Mesenchymal stem cell (in vitro differentiated cells and primary cell): Measurements from ENCODE around the gene GALNT10.

ENCODE experiments used
- DNase-seq: peaks from one replicate; pipeline ENCODE4 v3.0.0-alpha.2; 2013
- H2AFZ ChIP-seq: one replicate; pipeline ENCODE4 v1.6.1; 2013; ENCODE audit warnings: low read depth, mild to moderate bottlenecking, control low read depth, inconsistent platforms, low read length, moderate library complexity
- H2AK5ac ChIP-seq: 2 replicates; pipeline ENCODE4 v1.6.1; 2013; ENCODE audit warnings: low read length, moderate library complexity, mild to moderate bottlenecking, inconsistent platforms; ENCODE audit not compliant: severe bottlenecking
- H2BK120ac ChIP-seq: one replicate; pipeline ENCODE4 v1.6.1; 2013; ENCODE audit warnings: low read depth, mild to moderate bottlenecking, inconsistent platforms, low read length, moderate library complexity
- H2BK12ac ChIP-seq, 2 experiments: one replicate each; pipeline ENCODE4 v1.6.1; 2013; ENCODE audit warnings: inconsistent platforms in 2 of 2, low read length in 2 of 2, mild to moderate bottlenecking in 2 of 2, moderate library complexity in 2 of 2, control low read depth in 1 of 2
- H2BK15ac ChIP-seq: one replicate; pipeline ENCODE4 v1.6.1; 2013; ENCODE audit warnings: mild to moderate bottlenecking, low read depth, inconsistent platforms; ENCODE audit not compliant: poor library complexity, severe bottlenecking
- H2BK5ac ChIP-seq: 2 replicates; pipeline ENCODE4 v1.6.1; 2013; ENCODE audit warnings: low read depth, mild to moderate bottlenecking, low read length, control low read depth, inconsistent platforms; ENCODE audit not compliant: poor library complexity, severe bottlenecking
- H3K14ac ChIP-seq, 2 experiments: one replicate each; pipeline ENCODE4 v1.6.1; 2013; ENCODE audit warnings: inconsistent platforms in 2 of 2, low read length in 2 of 2, control low read depth in 1 of 2, mild to moderate bottlenecking in 1 of 2, moderate library complexity in 1 of 2
- H3K18ac ChIP-seq, 2 experiments: one replicate each; pipeline ENCODE4 v1.6.1; 2013; ENCODE audit warnings: inconsistent platforms in 2 of 2, low read length in 2 of 2, control low read depth in 1 of 2, low read depth in 1 of 2, mild to moderate bottlenecking in 1 of 2
- H3K23ac ChIP-seq, 2 experiments: one replicate each; pipeline ENCODE4 v1.6.1; 2013; ENCODE audit warnings: inconsistent platforms in 2 of 2, low read length in 2 of 2, mild to moderate bottlenecking in 2 of 2, moderate library complexity in 2 of 2, control low read depth in 1 of 2
- H3K27ac ChIP-seq: 2 replicates; pipeline ENCODE4 v1.5.1; 2013; ENCODE audit warnings: mild to moderate bottlenecking, moderate library complexity, low read length, control low read depth, inconsistent platforms; ENCODE audit not compliant: poor library complexity, severe bottlenecking
- H3K27me3 ChIP-seq, 2 experiments: 2 replicates each; pipeline versions ENCODE4 v1.6.1 to v1.7.0; 2013; ENCODE audit warnings: low read length in 2 of 2, mild to moderate bottlenecking in 2 of 2, moderate library complexity in 2 of 2, control low read depth in 1 of 2, inconsistent platforms in 1 of 2; ENCODE audit not compliant: control insufficient read depth in 1 of 2, insufficient read depth in 1 of 2
- H3K36me3 ChIP-seq, 2 experiments: 2 replicates each; pipeline versions ENCODE4 v1.6.1 to v1.7.0; 2013; ENCODE audit warnings: low read length in 2 of 2, control low read depth in 1 of 2, inconsistent platforms in 1 of 2, low read depth in 1 of 2, mild to moderate bottlenecking in 1 of 2; ENCODE audit not compliant: insufficient read depth in 2 of 2, control insufficient read depth in 1 of 2
- H3K4ac ChIP-seq, 2 experiments: one replicate each; pipeline ENCODE4 v1.6.1; 2013; ENCODE audit warnings: inconsistent platforms in 2 of 2, low read length in 2 of 2, mild to moderate bottlenecking in 2 of 2, moderate library complexity in 2 of 2, control low read depth in 1 of 2, low read depth in 1 of 2
- H3K4me1 ChIP-seq: 2 replicates; pipeline ENCODE4 v1.6.1; 2013; ENCODE audit warnings: low read depth, low read length, control low read depth; ENCODE audit not compliant: control insufficient read depth, insufficient read depth
- H3K4me2 ChIP-seq: 2 replicates; pipeline ENCODE4 v1.6.1; 2013; ENCODE audit warnings: low read length, mild to moderate bottlenecking, inconsistent platforms; ENCODE audit not compliant: poor library complexity, severe bottlenecking
- H3K4me3 ChIP-seq, 2 experiments: 2 replicates each; pipeline versions ENCODE4 v1.5.1 to v1.7.0; 2013; ENCODE audit warnings: low read length in 2 of 2, mild to moderate bottlenecking in 2 of 2, control low read depth in 1 of 2, low read depth in 1 of 2; ENCODE audit not compliant: insufficient read depth in 1 of 2
- H3K79me1 ChIP-seq: replicated peaks from 2 replicates; pipeline ENCODE4 v1.6.1; 2013; ENCODE audit warnings: mild to moderate bottlenecking, control low read depth, low read length, inconsistent platforms; ENCODE audit not compliant: poor library complexity, severe bottlenecking
- H3K9ac ChIP-seq: 2 replicates; pipeline ENCODE4 v1.7.0; 2013; ENCODE audit warnings: mild to moderate bottlenecking, low read length, moderate library complexity
- H3K9me3 ChIP-seq: 2 replicates; pipeline ENCODE4 v1.7.0; 2013; ENCODE audit warnings: mild to moderate bottlenecking, low read length; ENCODE audit not compliant: control insufficient read depth
- H4K8ac ChIP-seq: one replicate; pipeline ENCODE4 v1.6.1; 2013; ENCODE audit warnings: inconsistent platforms, mild to moderate bottlenecking, low read length, moderate library complexity
- H4K91ac ChIP-seq: one replicate; pipeline ENCODE4 v1.6.1; 2013; ENCODE audit warnings: mild to moderate bottlenecking, low read length, inconsistent platforms
- WGBS: methylation state at CpG from one replicate; pipeline ENCODE4 v1.1.7; 2013; ENCODE audit warnings: mixed read lengths; 5-methylcytosine and 5-hydroxymethylcytosine counted together

The GALNT10 gene

DNA sequence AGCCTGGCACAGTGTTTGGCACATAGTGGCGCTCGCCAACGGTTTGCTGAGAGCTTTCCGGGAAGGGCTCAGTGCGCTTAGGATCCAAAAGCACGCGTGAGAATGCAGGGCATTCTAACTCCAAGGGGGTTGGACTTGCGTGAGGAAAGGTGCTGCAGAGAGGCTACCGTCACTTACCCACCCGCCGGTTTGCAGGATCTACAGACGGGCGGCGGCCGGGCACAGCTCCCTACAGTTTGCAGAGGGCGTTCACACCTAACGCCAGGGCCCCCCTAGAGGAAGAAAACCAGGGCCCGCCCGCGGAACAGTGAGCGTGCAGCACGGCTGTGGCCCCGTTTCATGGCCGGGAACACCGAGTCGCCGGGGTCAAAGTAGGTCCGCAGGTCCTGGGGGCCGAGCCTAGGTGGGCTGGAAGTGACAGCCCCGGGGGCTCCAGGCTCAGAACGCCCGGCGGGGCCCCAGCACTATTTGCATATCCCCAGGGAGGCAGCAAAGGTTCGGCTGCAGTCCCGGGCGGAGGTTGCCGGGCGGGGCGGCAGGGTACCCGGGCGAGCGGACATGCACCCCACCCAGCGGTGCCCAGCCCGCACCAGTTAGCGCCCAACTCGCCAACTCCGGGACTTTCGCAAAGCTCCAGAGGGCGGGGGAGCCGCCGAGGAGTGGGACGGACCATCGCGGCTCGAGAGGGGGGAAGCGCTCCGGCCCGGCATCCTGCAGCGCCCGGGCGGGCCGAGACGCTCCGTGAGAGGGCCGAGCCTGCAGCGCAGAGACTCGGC is 526 bp upstream of the GALNT10 start:
- H2BK120ac ChIP-seq: peak overlapping the region; percentile 100
- peak overlapping the region in 1 of 2 experiments; percentile 0 for H3K23ac ChIP-seq
- H3K27me3 ChIP-seq: peaks cover 0 to 16% of the 10 kb centered on the region in 2 experiments
- peak overlapping the region in 1 of 2 experiments; percentile 80 for H3K14ac ChIP-seq
- peak overlapping the region; percentile 87 for H4K91ac ChIP-seq
- H3K4me3 ChIP-seq: peak overlapping the region; percentile 82 to 94
- H2BK5ac ChIP-seq: no peak overlapping the region
- no peaks in the 10 kb centered on the region for H3K36me3 ChIP-seq
- H4K8ac ChIP-seq: peak overlapping the region; percentile 91
- no peaks in the 10 kb centered on the region for H3K9me3 ChIP-seq
- peak overlapping the region; percentile 90 for H2AFZ ChIP-seq
- H3K4me2 ChIP-seq: peak overlapping the region; percentile 96
- peak overlapping the region; percentile 35 to 86 for H3K4ac ChIP-seq
- peak overlapping the region; percentile 76 for H3K9ac ChIP-seq
- peak overlapping the region; percentile 90 to 92 for H3K18ac ChIP-seq
- peaks cover 16% of the 10 kb centered on the region for H3K79me1 ChIP-seq
- peak overlapping the region; percentile 93 for H2BK15ac ChIP-seq
- DNase-seq: peak; percentile 78
- under 1% methylated on average over 46 of the region's 67 CpGs for WGBS
- H3K27ac ChIP-seq: no peak overlapping the region
- peak overlapping the region; percentile 4 to 15 for H2BK12ac ChIP-seq
- peaks cover 16% of the 10 kb centered on the region for H3K4me1 ChIP-seq
- H2AK5ac ChIP-seq: no peak overlapping the region

DNA sequence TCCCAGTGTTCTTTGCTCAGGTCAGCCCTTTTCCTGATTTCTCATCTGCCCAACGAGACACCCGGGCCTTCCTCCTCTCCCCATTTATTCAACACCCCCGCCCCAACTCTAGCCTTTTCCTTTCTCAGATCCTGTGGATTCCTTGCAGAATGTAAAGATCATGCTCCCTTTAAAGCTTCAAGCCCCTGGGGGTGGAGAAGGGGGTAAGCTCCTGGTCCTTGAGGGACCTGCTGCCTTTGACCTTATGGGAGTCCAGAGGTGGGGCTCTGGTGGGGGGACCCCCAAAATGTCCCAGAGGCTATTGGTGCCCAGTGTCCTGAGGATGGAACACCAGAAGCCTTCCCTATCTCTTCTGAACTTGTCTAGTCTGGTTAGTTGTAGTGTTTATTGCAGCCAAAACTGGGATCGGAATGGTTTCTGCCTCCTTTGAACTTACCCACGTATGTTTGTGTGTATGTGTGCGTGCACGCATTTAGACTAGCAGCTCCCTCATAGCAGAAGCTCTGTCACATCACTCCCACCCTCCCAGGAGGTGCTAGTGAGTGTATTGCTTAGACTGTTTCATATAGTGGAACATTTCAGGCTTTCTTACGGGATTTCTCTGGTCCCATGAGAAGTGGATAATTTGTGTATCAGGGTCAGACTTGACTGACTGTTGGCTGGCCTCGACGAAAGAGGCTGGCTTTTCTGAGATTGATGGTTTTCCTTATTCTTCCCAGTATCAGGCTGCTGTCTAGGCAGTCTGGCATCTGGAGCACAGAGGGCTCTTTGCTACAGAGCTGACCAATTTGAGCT is 1.1 kb downstream of the GALNT10 start:
- no peak overlapping the region for H4K91ac ChIP-seq
- H3K9ac ChIP-seq: peak overlapping the region; percentile 43
- WGBS: 28% methylated on average over 8 of the region's 10 CpGs
- H3K79me1 ChIP-seq: peaks cover 25% of the 10 kb centered on the region
- DNase-seq: peak; percentile 62
- no peak overlapping the region for H2BK12ac ChIP-seq
- no peak overlapping the region for H3K23ac ChIP-seq
- no peaks in the 10 kb centered on the region for H3K36me3 ChIP-seq
- no peak overlapping the region for H3K27ac ChIP-seq
- H2AFZ ChIP-seq: no peak overlapping the region
- peak overlapping the region; percentile 12 to 78 for H3K4me3 ChIP-seq
- no peaks in the 10 kb centered on the region for H3K9me3 ChIP-seq
- no peak overlapping the region for H4K8ac ChIP-seq
- H3K4me1 ChIP-seq: peaks cover 16% of the 10 kb centered on the region
- no peak overlapping the region for H3K14ac ChIP-seq
- peaks cover 0 to 10% of the 10 kb centered on the region in 2 experiments for H3K27me3 ChIP-seq
- peak overlapping the region; percentile 64 for H2BK120ac ChIP-seq
- H2BK15ac ChIP-seq: no peak overlapping the region
- H3K18ac ChIP-seq: no peak overlapping the region
- no peak overlapping the region for H2AK5ac ChIP-seq
- H3K4me2 ChIP-seq: peak overlapping the region; percentile 55
- no peak overlapping the region for H2BK5ac ChIP-seq
- peak overlapping the region in 1 of 2 experiments; percentile 43 for H3K4ac ChIP-seq

- H4K8ac ChIP-seq: no peak overlapping the region
- H3K79me1 ChIP-seq: peaks cover 30% of the 10 kb centered on the region
- H3K18ac ChIP-seq: no peak overlapping the region
- H2AFZ ChIP-seq: no peak overlapping the region
- H3K27me3 ChIP-seq: peaks cover 0 to 10% of the 10 kb centered on the region in 2 experiments
- H2BK15ac ChIP-seq: no peak overlapping the region
- H2BK120ac ChIP-seq: no peak overlapping the region
- peaks cover 25% of the 10 kb centered on the region for H3K4me1 ChIP-seq
- H3K36me3 ChIP-seq: peaks cover 0 to 10% of the 10 kb centered on the region in 2 experiments
- H3K4ac ChIP-seq: peak overlapping the region in 1 of 2 experiments; percentile 30
- no peak overlapping the region for H3K23ac ChIP-seq
- no peak overlapping the region for H2BK5ac ChIP-seq
- H2BK12ac ChIP-seq: peak overlapping the region in 1 of 2 experiments; percentile 22
- 77% methylated on average over 3 of the region's 3 CpGs for WGBS
- DNase-seq: no peak
- no peaks in the 10 kb centered on the region for H3K9me3 ChIP-seq
- no peak overlapping the region for H3K4me3 ChIP-seq
- H3K9ac ChIP-seq: no peak overlapping the region
- no peak overlapping the region for H3K14ac ChIP-seq
- H2AK5ac ChIP-seq: no peak overlapping the region
- no peak overlapping the region for H4K91ac ChIP-seq
- no peak overlapping the region for H3K4me2 ChIP-seq
- no peak overlapping the region for H3K27ac ChIP-seq
Measured at GRCh38 chr5:154193283-154193682, 2.8 kb downstream of the GALNT10 start.

GRCh38 chr5:154193701-154194121 is 3.2 kb downstream of the GALNT10 start:
- no peak overlapping the region for H3K18ac ChIP-seq
- H3K27me3 ChIP-seq: peaks cover 0 to 10% of the 10 kb centered on the region in 2 experiments
- H3K9ac ChIP-seq: no peak overlapping the region
- H3K4me2 ChIP-seq: no peak overlapping the region
- no peak overlapping the region for H4K91ac ChIP-seq
- H2BK15ac ChIP-seq: no peak overlapping the region
- no peak overlapping the region for H3K4me3 ChIP-seq
- H3K9me3 ChIP-seq: no peaks in the 10 kb centered on the region
- no peak overlapping the region for H2AK5ac ChIP-seq
- no peak overlapping the region for H3K4ac ChIP-seq
- no peak overlapping the region for H3K27ac ChIP-seq
- H2BK12ac ChIP-seq: no peak overlapping the region
- H2BK5ac ChIP-seq: no peak overlapping the region
- H4K8ac ChIP-seq: no peak overlapping the region
- H3K36me3 ChIP-seq: peaks cover 0 to 12% of the 10 kb centered on the region in 2 experiments
- H3K4me1 ChIP-seq: peaks cover 25% of the 10 kb centered on the region
- no peak for DNase-seq
- H2AFZ ChIP-seq: no peak overlapping the region
- WGBS: no CpG with 5 or more reads among the region's 1 CpG
- H3K79me1 ChIP-seq: peaks cover 30% of the 10 kb centered on the region
- no peak overlapping the region for H2BK120ac ChIP-seq
- no peak overlapping the region for H3K23ac ChIP-seq
- H3K14ac ChIP-seq: no peak overlapping the region
